NCI-H226 (cell line): ENCODE data around the gene DIP2B.
A peak's percentile ranks its signal among the peaks of the same experiment; 100 is the strongest.

ENCODE experiments used
- DNase-seq: peaks from one replicate; pipeline ENCODE4 v3.0.0-alpha.2; 2015

Gene DIP2B

GRCh38 chr12:50778663-50779590 is 274.1 kb downstream of the DIP2B start:
- DNase-seq = no peak

DNA sequence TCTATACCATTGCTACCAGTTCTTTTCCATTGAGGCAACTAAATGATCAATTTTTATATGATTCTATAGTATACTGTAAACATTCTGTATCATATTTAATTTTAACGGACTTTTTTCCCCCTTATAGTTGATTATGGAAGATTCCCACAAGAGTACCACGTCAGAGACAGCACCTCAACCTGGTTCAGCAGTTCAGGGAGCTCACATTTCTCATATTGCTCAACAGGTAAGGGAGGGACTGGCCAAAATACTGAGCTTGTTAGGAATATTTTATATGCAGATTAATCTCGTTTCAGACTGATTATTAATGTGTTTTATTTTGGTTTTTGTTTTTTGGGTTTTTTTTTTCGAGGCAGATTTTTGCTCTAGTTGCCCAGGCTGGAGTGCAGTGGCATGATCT is 275.2 kb downstream of the DIP2B start:
- DNase-seq = no peak

GRCh38 chr12:50784501-50784900 is 279.7 kb downstream of the DIP2B start:
- no peak for DNase-seq

- DNase-seq = no peak
Measured at GRCh38 chr12:50785406-50786001, 280.7 kb downstream of the DIP2B start.

GRCh38 chr12:50786498-50787231 is 281.9 kb downstream of the DIP2B start:
- DNase-seq = peak; percentile 100

DNA sequence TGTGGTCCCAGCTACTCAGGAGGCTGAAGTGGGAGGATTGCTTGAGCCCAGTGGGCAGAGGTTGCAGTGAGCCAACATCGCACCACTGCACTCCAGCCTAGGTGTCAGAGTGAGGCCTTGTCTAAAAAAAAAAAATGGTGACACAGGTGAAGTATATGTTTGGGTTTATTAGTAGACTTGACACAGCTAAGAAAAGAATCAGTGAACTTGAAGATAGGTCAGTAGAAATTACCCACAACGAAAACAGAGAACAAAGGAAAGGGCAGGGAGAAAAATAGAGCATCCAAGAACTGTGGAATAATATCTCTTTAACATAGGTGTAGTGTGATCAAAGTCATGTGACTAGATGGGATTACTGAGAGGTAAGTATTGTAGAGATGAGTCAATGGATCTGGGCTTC is 282.8 kb downstream of the DIP2B start:
- DNase-seq = no peak

- no peak for DNase-seq
Measured at GRCh38 chr12:50788561-50788960, 283.8 kb downstream of the DIP2B start.

- peak; percentile 33 for DNase-seq
Measured at GRCh38 chr12:50790081-50790480, 285.3 kb downstream of the DIP2B start.
